Measurements from ENCODE around the gene TLCD5.

DNA sequence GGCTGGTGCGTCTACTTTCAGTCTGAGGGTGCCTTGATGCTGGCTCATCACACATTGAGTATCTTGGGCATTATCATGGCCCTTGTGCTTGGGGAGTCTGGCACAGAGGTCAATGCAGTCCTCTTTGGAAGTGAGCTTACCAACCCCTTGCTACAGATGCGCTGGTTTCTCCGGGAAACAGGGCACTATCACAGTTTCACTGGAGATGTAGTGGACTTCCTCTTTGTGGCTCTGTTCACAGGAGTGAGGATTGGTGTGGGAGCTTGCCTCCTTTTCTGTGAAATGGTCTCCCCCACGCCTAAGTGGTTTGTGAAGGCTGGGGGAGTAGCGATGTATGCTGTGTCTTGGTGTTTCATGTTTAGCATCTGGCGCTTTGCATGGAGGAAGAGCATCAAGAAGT is 4.9 kb downstream of the TLCD5 start:
- TF ChIP-seq, protein P1, sequence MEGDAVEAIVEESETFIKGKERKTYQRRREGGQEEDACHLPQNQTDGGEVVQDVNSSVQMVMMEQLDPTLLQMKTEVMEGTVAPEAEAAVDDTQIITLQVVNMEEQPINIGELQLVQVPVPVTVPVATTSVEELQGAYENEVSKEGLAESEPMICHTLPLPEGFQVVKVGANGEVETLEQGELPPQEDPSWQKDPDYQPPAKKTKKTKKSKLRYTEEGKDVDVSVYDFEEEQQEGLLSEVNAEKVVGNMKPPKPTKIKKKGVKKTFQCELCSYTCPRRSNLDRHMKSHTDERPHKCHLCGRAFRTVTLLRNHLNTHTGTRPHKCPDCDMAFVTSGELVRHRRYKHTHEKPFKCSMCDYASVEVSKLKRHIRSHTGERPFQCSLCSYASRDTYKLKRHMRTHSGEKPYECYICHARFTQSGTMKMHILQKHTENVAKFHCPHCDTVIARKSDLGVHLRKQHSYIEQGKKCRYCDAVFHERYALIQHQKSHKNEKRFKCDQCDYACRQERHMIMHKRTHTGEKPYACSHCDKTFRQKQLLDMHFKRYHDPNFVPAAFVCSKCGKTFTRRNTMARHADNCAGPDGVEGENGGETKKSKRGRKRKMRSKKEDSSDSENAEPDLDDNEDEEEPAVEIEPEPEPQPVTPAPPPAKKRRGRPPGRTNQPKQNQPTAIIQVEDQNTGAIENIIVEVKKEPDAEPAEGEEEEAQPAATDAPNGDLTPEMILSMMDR (IDR thresholded peaks at IDR 0.05; ENCODE audit: low read length) = no peak
- no peak for TF ChIP-seq EZH2 (IDR thresholded peaks at IDR 0.05; ENCODE audit: borderline replicate concordance, low read length)

All from OCI-LY1 (cell line).